HCT116 (cell line): Measurements from ENCODE around the gene FGFR3. TPM values are rescaled to one million over a fixed set of nuclear protein-coding genes. Genes with fewer than 3 reads are reported as not detected.

Experiments used
- total RNA-seq: library from RNA; stranded (reverse); gene quantifications from one replicate; pipeline ENCODE4 v1.2.1, GENCODE V29; 2021; ENCODE audit not compliant: unreplicated experiment

FGFR3 gene
- total RNA-seq, 1 experiment from 2014 or later: 31.7 TPM

Other genes starting within 250 kb of the FGFR3 start
- gene FAM53A, start 109.0 kb upstream of the FGFR3 start, total RNA-seq: 1.1 TPM
- gene SLBP, start 81.0 kb upstream of the FGFR3 start, total RNA-seq: 101 TPM
- gene TMEM129, start 72.0 kb upstream of the FGFR3 start, total RNA-seq: 29.4 TPM
- gene TACC3, start 71.8 kb upstream of the FGFR3 start, total RNA-seq: 106 TPM
- 67.3 TPM for gene LETM1, start 62.9 kb downstream of the FGFR3 start, total RNA-seq
- 145 TPM for gene NSD2, start 78.1 kb downstream of the FGFR3 start, total RNA-seq
- gene NELFA, start 215.7 kb downstream of the FGFR3 start, total RNA-seq: 56.1 TPM